WTC11 (cell line): ENCODE measurements around the gene ARG2.

Experiments used
- ATF1 ChIP-seq: sonication (generic); formaldehyde crosslinking; IDR thresholded peaks from 2 replicates; pipeline ENCODE4 v1.8.1; 2023; ENCODE audit warnings: mild to moderate bottlenecking, moderate library complexity, missing genetic modification reagents
- CBFB ChIP-seq: sonication (generic); formaldehyde crosslinking; IDR thresholded peaks from 2 replicates; pipeline ENCODE4 v1.8.1; 2022; ENCODE audit warnings: mild to moderate bottlenecking, low read depth, missing genetic modification reagents
- CTCF ChIP-seq: fragments of 200-600 bp; IDR thresholded peaks from 2 replicates; pipeline ENCODE4 v1.8.0; 2022; ENCODE audit warnings: antibody characterized with exemption
- IRF1 ChIP-seq: sonication (generic); formaldehyde crosslinking; IDR thresholded peaks from 2 replicates; pipeline ENCODE4 v1.8.0; 2023; ENCODE audit warnings: missing genetic modification reagents
- MAX ChIP-seq: sonication (generic); formaldehyde crosslinking; IDR thresholded peaks from 2 replicates; pipeline ENCODE4 v1.8.0; 2022; ENCODE audit warnings: mild to moderate bottlenecking, missing genetic modification reagents
- MLX ChIP-seq: sonication (generic); formaldehyde crosslinking; IDR thresholded peaks from 2 replicates; pipeline ENCODE4 v1.8.1; 2023; ENCODE audit warnings: mild to moderate bottlenecking, missing genetic modification reagents, moderate library complexity
- NR3C1 ChIP-seq: sonication (generic); formaldehyde crosslinking; conservative IDR thresholded peaks from 2 replicates; pipeline ENCODE4 v1.8.1; 2023; ENCODE audit warnings: low read depth, mild to moderate bottlenecking, missing genetic modification reagents
- PREB ChIP-seq: sonication (generic); formaldehyde crosslinking; IDR thresholded peaks from 2 replicates; pipeline ENCODE4 v1.8.1; 2022; ENCODE audit warnings: mild to moderate bottlenecking, missing genetic modification reagents, moderate library complexity, borderline replicate concordance
- USF2 ChIP-seq: sonication (generic); formaldehyde crosslinking; IDR thresholded peaks from 2 replicates; pipeline ENCODE4 v1.8.1; 2023; ENCODE audit warnings: mild to moderate bottlenecking, missing genetic modification reagents, moderate library complexity
- ZNF121 ChIP-seq: sonication (generic); formaldehyde crosslinking; IDR thresholded peaks from 2 replicates; pipeline ENCODE4 v1.8.0; 2023; ENCODE audit warnings: missing genetic modification reagents

GRCh38 chr14:67609642-67610310 is 9.9 kb upstream of the ARG2 start:
- TF ChIP-seq CTCF = no peak
- no peak for TF ChIP-seq ZNF121 (CRISPR knock-in tag)
- no peak for TF ChIP-seq MAX (CRISPR knock-in tag)
- no peak for TF ChIP-seq PREB (CRISPR knock-in tag)
- no peak for TF ChIP-seq USF2
- no peak for TF ChIP-seq IRF1 (CRISPR knock-in tag)
- TF ChIP-seq NR3C1 = no peak
- TF ChIP-seq CBFB = no peak
- no peak for TF ChIP-seq MLX (CRISPR knock-in tag)
- no peak for TF ChIP-seq ATF1
